Activated CD8-positive, alpha-beta T cell treated with anti-CD3 and anti-CD28 coated beads for 36 hours (primary cell): ENCODE measurements around the gene SH3BP4. TPM values are rescaled to one million over a fixed set of nuclear protein-coding genes. Genes with fewer than 3 reads are reported as not detected.

Experiments used
- ATAC-seq: fragments of 200-7000 bp; cut with Tn5 transposase; one replicate; pipeline ENCODE4 v1.10.0; 2021; ENCODE audit warnings: mild to moderate bottlenecking, moderate library complexity
- CTCF ChIA-PET: fragments of 350-600 bp; sonication (Branson Sonifier 250); formaldehyde crosslinking; loops from one replicate; lab custom pipeline; 2021; ENCODE audit warnings: antibody characterized with exemption; lab: Charles Lee
- POLR2A ChIA-PET: fragments of 350-600 bp; sonication (Branson Sonifier 250); formaldehyde crosslinking; loops from one replicate; lab custom pipeline; 2021; ENCODE audit warnings: antibody characterized with exemption; lab: Charles Lee
- DNase-seq: peaks from one replicate; pipeline ENCODE4 v3.0.0-alpha.2; 2020
- H3K27ac Mint-ChIP-seq: one replicate; pipeline ENCODE4 v1.8.0; 2021; ENCODE audit warnings: mild to moderate bottlenecking, mixed read lengths
- H3K27me3 Mint-ChIP-seq: one replicate; pipeline ENCODE4 v1.8.0; 2021; ENCODE audit warnings: mixed read lengths
- H3K36me3 Mint-ChIP-seq: one replicate; pipeline ENCODE4 v1.8.0; 2021; ENCODE audit warnings: low read depth, mixed read lengths
- H3K4me1 Mint-ChIP-seq: one replicate; pipeline ENCODE4 v1.8.0; 2021; ENCODE audit warnings: low read depth, mixed read lengths
- H3K4me3 Mint-ChIP-seq: one replicate; pipeline ENCODE4 v1.8.0; 2021; ENCODE audit warnings: mild to moderate bottlenecking, moderate library complexity, mixed read lengths
- H3K9me3 Mint-ChIP-seq: one replicate; pipeline ENCODE4 v1.8.0; 2021; ENCODE audit warnings: mixed read lengths
- intact Hi-C: fragments of 100-400 bp; cut with micrococcal nuclease; formaldehyde crosslinking; loops from one replicate; pipeline ENCODE4 v1.10.0; 2022
- total RNA-seq, 2 experiments: library from RNA; stranded (reverse); gene quantifications; one replicate each; pipeline ENCODE4 v1.2.3, GENCODE V29; 2021
- TF ChIP-seq, protein P1 (sequence below): fragments of 200-600 bp; IDR thresholded peaks from one replicate; pipeline ENCODE4 v1.8.0; 2022; ENCODE audit warnings: antibody characterized with exemption, mild to moderate bottlenecking

SH3BP4 gene
- total RNA-seq, 2 experiments from 2014 or later: 0.14 to 0.54 TPM

DNA sequence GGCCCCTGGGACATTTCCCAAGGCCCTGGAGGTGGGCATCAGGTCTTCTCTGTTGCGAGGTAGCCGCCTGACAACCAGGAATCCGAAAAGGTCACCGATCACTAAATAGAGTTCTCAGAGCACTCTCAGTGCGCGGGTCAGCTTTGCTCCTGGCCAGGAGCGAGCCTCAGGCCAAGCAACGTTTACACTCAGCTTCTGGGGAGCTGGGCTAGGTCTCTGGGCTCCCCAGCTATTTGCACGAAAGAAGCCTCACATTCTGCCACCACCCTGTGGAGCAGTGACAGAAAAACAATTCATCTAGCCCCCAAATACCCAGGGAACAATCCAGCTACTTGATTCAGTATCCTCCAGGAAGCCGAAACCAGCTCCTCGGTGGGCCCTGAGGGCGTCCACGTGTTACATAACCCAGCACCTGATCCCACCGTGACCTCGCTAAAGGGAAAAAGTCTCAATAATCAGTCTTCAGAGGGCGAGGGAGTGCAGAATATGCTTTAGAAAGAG lies 3.3 kb downstream of the SH3BP4 start:
- Mint-ChIP-seq H3K4me1 (peaks cover 2% of the 10 kb centered on the region), H3K27ac (no peak overlapping the region), H3K4me3 (no peak overlapping the region), H3K36me3 (no peaks in the 10 kb centered on the region), H3K27me3 (peaks cover 43% of the 10 kb centered on the region), H3K9me3 (no peaks in the 10 kb centered on the region)
- DNase-seq (no peak), ATAC-seq (no peak)
- TF ChIP-seq, protein P1, sequence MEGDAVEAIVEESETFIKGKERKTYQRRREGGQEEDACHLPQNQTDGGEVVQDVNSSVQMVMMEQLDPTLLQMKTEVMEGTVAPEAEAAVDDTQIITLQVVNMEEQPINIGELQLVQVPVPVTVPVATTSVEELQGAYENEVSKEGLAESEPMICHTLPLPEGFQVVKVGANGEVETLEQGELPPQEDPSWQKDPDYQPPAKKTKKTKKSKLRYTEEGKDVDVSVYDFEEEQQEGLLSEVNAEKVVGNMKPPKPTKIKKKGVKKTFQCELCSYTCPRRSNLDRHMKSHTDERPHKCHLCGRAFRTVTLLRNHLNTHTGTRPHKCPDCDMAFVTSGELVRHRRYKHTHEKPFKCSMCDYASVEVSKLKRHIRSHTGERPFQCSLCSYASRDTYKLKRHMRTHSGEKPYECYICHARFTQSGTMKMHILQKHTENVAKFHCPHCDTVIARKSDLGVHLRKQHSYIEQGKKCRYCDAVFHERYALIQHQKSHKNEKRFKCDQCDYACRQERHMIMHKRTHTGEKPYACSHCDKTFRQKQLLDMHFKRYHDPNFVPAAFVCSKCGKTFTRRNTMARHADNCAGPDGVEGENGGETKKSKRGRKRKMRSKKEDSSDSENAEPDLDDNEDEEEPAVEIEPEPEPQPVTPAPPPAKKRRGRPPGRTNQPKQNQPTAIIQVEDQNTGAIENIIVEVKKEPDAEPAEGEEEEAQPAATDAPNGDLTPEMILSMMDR: no peak
- POLR2A ChIA-PET: no interaction called here
- intact Hi-C loops: no loop called here
- CTCF ChIA-PET: interaction anchor here (1.0 kb wide), 1 partner anchor 74 kb away, joined by 3 read pairs; no protein-coding TSS in a partner anchor

DNA sequence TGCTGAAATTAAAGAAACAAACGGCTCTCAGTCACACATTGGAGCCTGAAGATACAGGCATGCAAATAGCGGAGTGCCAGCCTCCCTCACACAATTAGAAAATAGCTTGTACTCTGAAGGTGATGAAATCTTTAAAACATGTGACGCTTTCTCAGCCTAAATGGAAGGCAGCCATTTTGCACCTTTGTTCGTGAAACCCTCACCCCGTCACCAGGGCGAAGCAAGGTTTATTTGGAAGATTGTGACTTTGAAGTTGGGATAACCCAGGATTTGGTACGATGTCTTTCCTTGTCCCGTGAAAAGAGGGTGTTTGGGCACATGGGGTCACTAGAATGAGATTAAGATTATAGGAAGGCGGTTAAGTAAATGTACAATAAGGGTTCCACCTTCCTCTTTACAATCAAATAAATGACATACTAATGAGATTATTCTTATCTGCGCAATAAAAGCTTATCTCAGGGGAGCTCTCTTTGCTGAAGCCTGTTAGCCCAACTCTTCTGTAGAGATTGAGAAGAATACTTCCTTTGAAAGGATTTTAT lies 4.2 kb downstream of the SH3BP4 start:
- DNase-seq (no peak), ATAC-seq (no peak)
- ChIA-PET CTCF (no interaction called here), POLR2A (interaction anchor here (0.6 kb wide), 1 partner anchor 447 kb away, joined by 3 read pairs; no protein-coding TSS in a partner anchor)
- TF ChIP-seq, protein P1: no peak
- intact Hi-C loops: no loop called here
- Mint-ChIP-seq H3K4me1 (peaks cover 2% of the 10 kb centered on the region), H3K4me3 (no peak overlapping the region), H3K9me3 (no peaks in the 10 kb centered on the region), H3K27me3 (peaks cover 34% of the 10 kb centered on the region), H3K36me3 (no peaks in the 10 kb centered on the region), H3K27ac (no peak overlapping the region)

DNA sequence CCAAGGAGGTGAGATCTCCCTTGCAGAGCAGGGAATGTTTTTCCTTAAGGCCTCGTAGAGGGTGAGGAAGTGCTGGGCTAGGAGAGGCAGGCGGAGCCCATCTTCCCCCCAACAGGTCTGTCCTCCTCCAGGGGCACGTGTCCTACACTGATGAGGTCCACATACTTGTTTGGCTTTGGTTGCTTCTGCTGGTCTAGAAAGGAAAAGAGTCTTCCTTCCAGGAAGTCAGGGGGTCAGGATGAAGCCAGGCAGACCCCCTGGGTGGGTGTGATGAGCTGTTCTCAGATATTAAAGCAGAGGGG lies 6.0 kb downstream of the SH3BP4 start:
- H3K27ac Mint-ChIP-seq: no peak overlapping the region
- ChIA-PET POLR2A (no interaction called here), CTCF (no interaction called here)
- DNase-seq (no peak), ATAC-seq (no peak)
- no peak overlapping the region for H3K4me3 Mint-ChIP-seq
- intact Hi-C loops: no loop called here
- no peaks in the 10 kb centered on the region for H3K36me3 Mint-ChIP-seq
- TF ChIP-seq, protein P1: no peak
- no peaks in the 10 kb centered on the region for H3K4me1 Mint-ChIP-seq
- peaks cover 28% of the 10 kb centered on the region for H3K27me3 Mint-ChIP-seq
- no peaks in the 10 kb centered on the region for H3K9me3 Mint-ChIP-seq

DNA sequence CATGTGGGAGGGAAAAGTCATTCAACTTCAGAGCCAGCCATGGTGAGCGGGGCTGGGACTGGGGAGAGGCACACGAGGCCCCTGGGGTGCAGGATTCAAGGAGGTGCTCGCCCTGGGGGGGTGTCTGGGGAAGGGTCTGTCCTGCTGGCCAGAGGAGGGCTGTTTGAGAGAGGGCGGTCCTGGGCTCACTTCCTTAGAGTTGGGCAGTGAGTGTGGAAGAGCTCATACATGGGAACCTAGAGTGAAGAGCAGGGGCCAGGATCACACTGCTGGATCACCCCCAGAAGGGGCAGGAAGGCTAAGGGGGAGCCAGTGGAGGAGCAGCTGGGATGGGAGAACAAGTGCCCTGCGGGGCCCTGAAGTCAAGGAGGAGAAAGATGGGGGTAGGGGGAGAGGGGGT lies 6.5 kb downstream of the SH3BP4 start:
- H3K36me3 Mint-ChIP-seq: no peaks in the 10 kb centered on the region
- H3K4me3 Mint-ChIP-seq: no peak overlapping the region
- CTCF ChIA-PET: no interaction called here
- intact Hi-C loops: no loop called here
- H3K27me3 Mint-ChIP-seq: peaks cover 23% of the 10 kb centered on the region
- no peaks in the 10 kb centered on the region for H3K9me3 Mint-ChIP-seq
- no peak overlapping the region for H3K27ac Mint-ChIP-seq
- H3K4me1 Mint-ChIP-seq: no peaks in the 10 kb centered on the region
- TF ChIP-seq, protein P1: no peak
- DNase-seq (no peak), ATAC-seq (no peak)
- POLR2A ChIA-PET: no interaction called here

DNA sequence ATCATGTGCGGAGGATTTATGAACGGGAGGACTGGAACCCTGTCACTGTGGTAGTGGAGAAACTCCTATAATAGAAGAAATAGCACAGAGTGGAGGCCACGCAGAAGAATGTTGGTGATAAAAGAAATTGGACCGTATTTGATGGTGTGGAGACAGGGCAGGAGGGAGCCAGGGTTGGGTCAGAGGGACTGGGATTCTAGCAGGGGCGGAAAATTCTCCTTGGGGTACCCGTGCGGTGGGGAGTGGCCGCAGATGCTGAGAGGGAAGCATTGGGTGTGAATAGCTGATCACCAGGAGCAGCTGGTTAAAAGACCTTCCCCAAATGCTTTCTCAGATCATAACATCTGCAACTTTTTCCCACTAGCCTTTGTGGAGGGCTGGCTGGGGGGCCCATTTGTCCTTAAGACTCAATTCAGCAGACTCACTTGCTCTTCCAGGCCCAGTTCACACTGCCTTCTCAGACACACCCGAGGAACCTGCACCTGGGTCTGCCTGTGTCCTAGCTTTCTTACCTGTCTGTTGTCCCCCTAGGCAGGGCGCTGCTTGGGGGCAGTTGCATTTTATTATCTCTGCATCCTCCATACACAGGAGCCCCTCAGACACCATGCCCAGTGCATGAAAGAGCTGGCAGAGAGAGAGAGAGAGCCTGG lies 7.1 kb downstream of the SH3BP4 start:
- TF ChIP-seq, protein P1: no peak
- Mint-ChIP-seq H3K4me3 (no peak overlapping the region), H3K9me3 (no peaks in the 10 kb centered on the region), H3K27ac (no peak overlapping the region), H3K36me3 (no peaks in the 10 kb centered on the region), H3K27me3 (peaks cover 19% of the 10 kb centered on the region), H3K4me1 (no peaks in the 10 kb centered on the region)
- POLR2A ChIA-PET: no interaction called here
- CTCF ChIA-PET: no interaction called here
- intact Hi-C loops: no loop called here
- ATAC-seq (no peak), DNase-seq (no peak)
